NOMO-1 treated with dmso at 0.1 percent for 144 hours (cell line): ENCODE results near the gene TNRC6B.
A peak's percentile ranks its signal among the peaks of the same experiment; 100 is the strongest.
"Not testable (repeated sequence)": the region's sequence is repeated elsewhere in the genome, so short reads cannot be mapped to it uniquely, and the experiment has no call there.

Experiments
- DNase-seq: peaks from one replicate; lab custom pipeline; 2025; ENCODE audit not compliant: unreplicated experiment; lab: John Stamatoyannopoulos, UW

The TNRC6B gene

GRCh38 chr22:40183029-40183581 lies 5.4 kb downstream of the TNRC6B start:
- DNase-seq, result peak; percentile 54

GRCh38 chr22:40183603-40184002 lies 5.9 kb downstream of the TNRC6B start:
- not testable (repeated sequence) for DNase-seq

GRCh38 chr22:40187389-40187788 lies 9.7 kb downstream of the TNRC6B start:
- DNase-seq, result no peak

GRCh38 chr22:40189997-40190396 lies 12.3 kb downstream of the TNRC6B start:
- DNase-seq, result no peak

GRCh38 chr22:40190501-40190900 lies 12.8 kb downstream of the TNRC6B start:
- no peak for DNase-seq

- no peak for DNase-seq
These were observed 16.0 kb downstream of the TNRC6B start for GRCh38 chr22:40193429-40194421.

GRCh38 chr22:40194656-40195055 lies 16.9 kb downstream of the TNRC6B start:
- DNase-seq, result no peak

- DNase-seq, result no peak
These were observed 19.1 kb downstream of the TNRC6B start for GRCh38 chr22:40196628-40197360.

GRCh38 chr22:40197421-40197820 lies 19.7 kb downstream of the TNRC6B start:
- DNase-seq, result not testable (repeated sequence)

GRCh38 chr22:40198733-40199132 lies 21.0 kb downstream of the TNRC6B start:
- DNase-seq, result no peak

GRCh38 chr22:40199223-40199622 lies 21.5 kb downstream of the TNRC6B start:
- DNase-seq, result no peak

- no peak for DNase-seq
These were observed 22.1 kb downstream of the TNRC6B start for GRCh38 chr22:40199852-40200251.

GRCh38 chr22:40200795-40201530 lies 23.2 kb downstream of the TNRC6B start:
- DNase-seq, result no peak

- DNase-seq, result no peak
These were observed 24.7 kb downstream of the TNRC6B start for GRCh38 chr22:40202225-40202944.

- no peak for DNase-seq
These were observed 25.8 kb downstream of the TNRC6B start for GRCh38 chr22:40203572-40203971.

- DNase-seq, result no peak
These were observed 26.8 kb downstream of the TNRC6B start for GRCh38 chr22:40204321-40205116.

- no peak for DNase-seq
These were observed 28.8 kb downstream of the TNRC6B start for GRCh38 chr22:40206561-40206960.

- peak; percentile 53 for DNase-seq
These were observed 33.1 kb downstream of the TNRC6B start for GRCh38 chr22:40210818-40211217.

- no peak for DNase-seq
These were observed 33.8 kb downstream of the TNRC6B start for GRCh38 chr22:40211476-40212054.
